ENCODE data around the gene FRAT1. TPM values are rescaled to one million over a fixed set of nuclear protein-coding genes. Genes with fewer than 3 reads are reported as not detected.

The FRAT1 gene
- total and polyA plus RNA-seq, 2 donors (not counting 3 experiments of a cell fraction or from before 2014, with no cell fraction given): 2.2 to 3.2 TPM

DNA sequence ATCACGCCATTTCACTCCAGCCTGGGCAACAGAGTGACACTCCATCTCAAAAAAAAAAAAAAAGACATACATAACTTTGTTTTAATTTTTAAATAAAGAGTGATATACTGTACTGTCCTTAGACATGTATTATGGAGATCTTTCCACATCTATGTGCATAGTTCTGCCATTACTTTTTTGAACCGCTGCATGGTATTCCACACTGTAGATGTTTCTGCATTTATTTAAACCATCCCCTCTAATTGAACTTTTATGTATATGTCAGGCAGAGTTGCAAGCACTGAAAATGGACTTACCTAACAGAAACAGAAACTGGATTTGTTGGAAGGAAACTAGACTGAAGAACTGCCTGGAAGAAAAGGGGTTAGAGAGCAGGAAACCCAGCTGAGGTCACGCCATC is 18.1 kb upstream of the FRAT1 start:
- intact Hi-C loops (cut with micrococcal nuclease): no loop called here
- H3K9ac ChIP-seq (replicated peaks; ENCODE audit: extremely low read depth, insufficient read depth, low read length): no peak overlapping the region
- CTCF ChIA-PET: interaction anchor here (0.6 kb wide), 1 partner anchor 192 kb away, joined by 4 read pairs; no protein-coding TSS in a partner anchor

More for the DNA sequence above, 18.1 kb upstream of the FRAT1 start:
- POLR2A ChIA-PET: no interaction called here
- H2AFZ ChIP-seq (ENCODE audit: low read depth, low read length): no peak overlapping the region
- no peak overlapping the region for H3K4me3 ChIP-seq (replicated peaks in 1 of 3; ENCODE audit: insufficient read depth in 1 of 3, low read depth in 1 of 3, low read length in 3 of 3)
- H3K27me3 ChIP-seq (ENCODE audit: control insufficient read depth in 2 of 2, insufficient read depth in 2 of 2, low read length in 2 of 2): no peaks in the 10 kb centered on the region
- TF ChIP-seq EZH2 (IDR thresholded peaks at IDR 0.05; ENCODE audit: borderline replicate concordance, low read depth, low read length, severe bottlenecking) (no peak), JUN (IDR thresholded peaks at IDR 0.05; ENCODE audit: borderline replicate concordance, insufficient read depth, insufficient read length, low read depth) (no peak), POLR2AphosphoS5 (IDR thresholded peaks at IDR 0.05; ENCODE audit: insufficient read depth, low read depth, low read length) (no peak), POLR2A (IDR thresholded peaks at IDR 0.05; ENCODE audit: low read depth, low read length) (no peak), MYC (IDR thresholded peaks at IDR 0.05; ENCODE audit: low read depth, low read length) (no peak), GATA2 (IDR thresholded peaks at IDR 0.05; ENCODE audit: insufficient read depth, insufficient read length, low read depth, low read length) (no peak), FOS (IDR thresholded peaks at IDR 0.05; ENCODE audit: borderline replicate concordance, insufficient read depth, low read length) (no peak)
- TF ChIP-seq, protein P1, sequence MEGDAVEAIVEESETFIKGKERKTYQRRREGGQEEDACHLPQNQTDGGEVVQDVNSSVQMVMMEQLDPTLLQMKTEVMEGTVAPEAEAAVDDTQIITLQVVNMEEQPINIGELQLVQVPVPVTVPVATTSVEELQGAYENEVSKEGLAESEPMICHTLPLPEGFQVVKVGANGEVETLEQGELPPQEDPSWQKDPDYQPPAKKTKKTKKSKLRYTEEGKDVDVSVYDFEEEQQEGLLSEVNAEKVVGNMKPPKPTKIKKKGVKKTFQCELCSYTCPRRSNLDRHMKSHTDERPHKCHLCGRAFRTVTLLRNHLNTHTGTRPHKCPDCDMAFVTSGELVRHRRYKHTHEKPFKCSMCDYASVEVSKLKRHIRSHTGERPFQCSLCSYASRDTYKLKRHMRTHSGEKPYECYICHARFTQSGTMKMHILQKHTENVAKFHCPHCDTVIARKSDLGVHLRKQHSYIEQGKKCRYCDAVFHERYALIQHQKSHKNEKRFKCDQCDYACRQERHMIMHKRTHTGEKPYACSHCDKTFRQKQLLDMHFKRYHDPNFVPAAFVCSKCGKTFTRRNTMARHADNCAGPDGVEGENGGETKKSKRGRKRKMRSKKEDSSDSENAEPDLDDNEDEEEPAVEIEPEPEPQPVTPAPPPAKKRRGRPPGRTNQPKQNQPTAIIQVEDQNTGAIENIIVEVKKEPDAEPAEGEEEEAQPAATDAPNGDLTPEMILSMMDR (IDR thresholded peaks at IDR 0.05; ENCODE audit: extremely low read depth in 1 of 2, insufficient read depth in 1 of 2, low read depth in 1 of 2, low read length in 2 of 2): no peak
- TF ChIP-seq, protein P2, sequence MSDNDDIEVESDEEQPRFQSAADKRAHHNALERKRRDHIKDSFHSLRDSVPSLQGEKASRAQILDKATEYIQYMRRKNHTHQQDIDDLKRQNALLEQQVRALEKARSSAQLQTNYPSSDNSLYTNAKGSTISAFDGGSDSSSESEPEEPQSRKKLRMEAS (IDR thresholded peaks at IDR 0.05; ENCODE audit: insufficient read depth, insufficient read length): no peak
- FAIRE-seq: no peak
- DNase-seq (ENCODE audit: low read depth, low spot score): no peak
- H3K9me1 ChIP-seq (replicated peaks; ENCODE audit: control insufficient read depth, extremely low read depth, insufficient read depth, low read length): no peaks in the 10 kb centered on the region
- no peaks in the 10 kb centered on the region for H4K20me1 ChIP-seq (replicated peaks; ENCODE audit: control insufficient read depth, extremely low read depth, insufficient read depth, low read length)
- no peaks in the 10 kb centered on the region for H3K36me3 ChIP-seq (ENCODE audit: control insufficient read depth in 2 of 2, extremely low read depth in 1 of 2, insufficient read depth in 2 of 2, low read length in 2 of 2)
- no peaks in the 10 kb centered on the region for H3K4me1 ChIP-seq (ENCODE audit: control insufficient read depth, extremely low read depth, insufficient read depth, low read length)
- no peak overlapping the region for H3K4me2 ChIP-seq (ENCODE audit: insufficient read depth, low read length)
- dilution Hi-C loops (cut with MboI; ENCODE audit: extremely low pct_ligation_motif_present, low sequenced_read_pairs): no loop called here
- BruUV-seq (replicated peaks): no TSS peak
- no peak overlapping the region for H3K27ac ChIP-seq (ENCODE audit: insufficient read depth, low read depth, low read length)
- H3K9me3 ChIP-seq (replicated peaks; ENCODE audit: control insufficient read depth, insufficient read depth, low read length): no peaks in the 10 kb centered on the region
- H3K79me2 ChIP-seq (ENCODE audit: control insufficient read depth, insufficient read depth, low read length): no peaks in the 10 kb centered on the region

Measured in endothelial cell of umbilical vein (primary cell).